GM21423 (cell line): ENCODE results near the gene ZNF385C.
"Not testable (repeated sequence)": the region's sequence is repeated elsewhere in the genome, so short reads cannot be mapped to it uniquely, and the experiment has no call there.

ENCODE experiments used
- ATAC-seq: cut with Tn5 transposase; IDR thresholded peaks from one replicate; pipeline ENCODE4 v1.9.1; 2021; ENCODE audit warnings: mild to moderate bottlenecking, moderate library complexity; ENCODE audit not compliant: unreplicated experiment

ZNF385C gene, protein sequence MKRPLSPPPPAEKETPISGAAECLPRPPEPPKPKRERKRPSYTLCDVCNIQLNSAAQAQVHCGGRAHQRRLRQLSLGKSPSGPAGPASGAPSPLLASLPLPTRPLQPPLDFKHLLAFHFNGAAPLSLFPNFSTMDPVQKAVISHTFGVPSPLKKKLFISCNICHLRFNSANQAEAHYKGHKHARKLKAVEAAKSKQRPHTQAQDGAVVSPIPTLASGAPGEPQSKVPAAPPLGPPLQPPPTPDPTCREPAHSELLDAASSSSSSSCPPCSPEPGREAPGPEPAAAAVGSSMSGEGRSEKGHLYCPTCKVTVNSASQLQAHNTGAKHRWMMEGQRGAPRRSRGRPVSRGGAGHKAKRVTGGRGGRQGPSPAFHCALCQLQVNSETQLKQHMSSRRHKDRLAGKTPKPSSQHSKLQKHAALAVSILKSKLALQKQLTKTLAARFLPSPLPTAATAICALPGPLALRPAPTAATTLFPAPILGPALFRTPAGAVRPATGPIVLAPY

DNA sequence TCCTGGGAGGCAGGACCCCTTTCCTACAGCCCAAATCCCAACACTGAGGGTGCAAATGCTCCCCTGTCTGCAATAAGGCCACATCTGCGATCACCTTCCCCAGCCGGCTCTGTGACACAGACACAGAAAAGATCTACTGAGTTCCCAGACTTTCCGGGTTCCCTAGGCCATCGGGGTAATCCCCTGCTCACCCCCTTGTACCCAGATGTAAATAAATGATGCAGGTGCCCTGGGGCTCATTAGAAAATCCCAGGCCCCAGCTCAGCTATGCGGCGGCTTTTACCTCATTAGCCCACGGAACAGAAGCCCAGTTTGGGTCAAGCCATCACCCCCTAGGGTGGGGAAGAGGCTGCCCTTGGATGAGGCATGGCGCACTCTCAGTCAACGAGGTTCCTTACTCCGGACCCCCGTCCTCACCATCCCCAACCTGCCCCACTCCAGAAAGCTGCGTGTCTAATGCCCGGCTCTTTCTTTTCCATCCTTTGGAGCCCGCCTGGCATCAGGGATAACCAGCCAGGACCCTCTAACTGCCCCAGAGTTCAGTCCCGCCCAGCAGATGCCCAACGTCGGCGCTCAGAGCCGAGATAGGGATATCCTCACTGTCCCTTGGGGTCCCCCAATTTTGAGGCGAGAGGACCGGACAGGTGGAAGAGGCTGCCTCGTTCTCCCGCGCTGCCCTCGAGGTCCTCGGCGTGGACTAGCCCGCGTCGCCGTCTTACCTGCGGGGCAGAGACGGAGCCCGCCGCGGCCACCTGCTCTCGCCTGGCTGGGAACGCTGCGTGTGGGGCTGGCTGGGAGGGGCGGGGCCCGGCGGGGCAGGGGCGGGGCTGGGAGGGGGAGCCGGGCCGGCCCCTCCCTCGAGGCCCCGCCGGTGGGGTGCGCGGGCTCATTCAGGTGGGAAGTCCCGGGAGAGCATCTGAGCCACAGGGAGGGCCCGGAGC, at the start of gene ZNF385C:
Gene ZNF385C, minus strand, starts transcription at position 783 of the 941 bp plus-strand sequence. CDS start 35,417 bp downstream, outside the sequence.
- no peak for ATAC-seq

GRCh38 chr17:42146911-42147607, 48.8 kb upstream of the ZNF385C start:
- no peak for ATAC-seq

DNA sequence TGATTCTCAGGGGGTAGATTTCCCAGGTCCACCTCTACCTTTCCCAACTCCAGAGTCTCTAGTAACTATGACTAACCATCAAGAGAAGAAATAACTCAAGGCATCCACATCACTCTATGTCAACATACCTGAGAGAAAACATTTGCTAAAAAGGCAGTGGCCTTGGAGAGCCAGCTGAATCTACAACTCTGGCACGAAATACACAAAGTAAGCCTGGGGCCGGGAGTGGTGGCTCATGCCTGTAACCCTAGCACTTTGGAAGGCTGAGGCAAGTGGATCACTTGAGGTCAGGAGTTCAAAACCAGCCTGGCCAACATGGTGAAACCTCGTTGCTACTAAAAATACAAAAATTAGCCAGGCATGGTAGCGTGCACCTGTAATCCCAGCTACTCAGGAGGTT, 44.9 kb upstream of the ZNF385C start:
- not testable (repeated sequence) for ATAC-seq

DNA sequence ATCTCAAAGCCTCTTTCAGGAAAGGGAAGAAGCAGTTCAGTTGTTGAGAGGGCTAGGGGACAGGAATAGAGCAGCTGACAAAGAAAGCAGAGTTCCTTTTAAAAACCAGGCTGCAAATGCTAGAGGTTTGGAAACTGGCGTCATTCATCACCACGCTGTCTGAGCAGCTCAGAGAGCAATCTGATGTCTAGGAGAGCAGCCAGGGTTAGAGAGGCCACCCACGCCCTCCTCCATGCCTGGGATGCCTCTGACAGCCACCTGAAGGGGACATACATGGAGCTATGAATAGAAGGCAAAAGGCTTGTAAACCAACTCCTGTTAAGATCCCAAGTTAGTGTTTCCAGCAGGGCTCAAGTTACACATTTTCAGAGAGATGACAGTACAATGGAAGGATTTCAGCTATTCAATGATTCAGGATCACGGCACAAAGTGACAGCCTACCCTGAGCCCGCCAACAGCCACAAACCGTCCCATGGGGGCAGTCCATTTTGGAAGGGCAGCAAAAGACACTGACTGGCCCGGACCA, 44.2 kb upstream of the ZNF385C start:
- ATAC-seq = no peak

GRCh38 chr17:42141382-42141781, 43.1 kb upstream of the ZNF385C start:
- no peak for ATAC-seq

DNA sequence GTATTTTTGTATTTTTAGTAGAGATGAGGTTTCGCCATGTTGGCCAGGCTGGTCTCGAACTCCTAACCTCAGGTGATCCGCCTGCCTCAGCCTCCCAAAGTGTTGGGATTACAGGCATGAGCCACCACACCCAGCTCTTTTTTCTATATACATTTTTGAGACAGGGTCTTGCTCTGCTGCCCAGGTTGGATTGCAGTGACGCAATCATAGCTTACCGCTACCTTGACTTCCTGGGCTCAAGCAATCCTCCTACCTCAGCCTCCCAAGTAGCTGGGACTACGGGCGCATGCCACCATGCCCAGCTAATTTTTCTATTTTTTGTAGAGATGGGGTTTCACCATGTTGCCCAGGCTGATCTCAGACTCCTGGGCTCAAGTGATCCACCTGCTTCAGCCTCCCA, 42.4 kb upstream of the ZNF385C start:
- not testable (repeated sequence) for ATAC-seq

DNA sequence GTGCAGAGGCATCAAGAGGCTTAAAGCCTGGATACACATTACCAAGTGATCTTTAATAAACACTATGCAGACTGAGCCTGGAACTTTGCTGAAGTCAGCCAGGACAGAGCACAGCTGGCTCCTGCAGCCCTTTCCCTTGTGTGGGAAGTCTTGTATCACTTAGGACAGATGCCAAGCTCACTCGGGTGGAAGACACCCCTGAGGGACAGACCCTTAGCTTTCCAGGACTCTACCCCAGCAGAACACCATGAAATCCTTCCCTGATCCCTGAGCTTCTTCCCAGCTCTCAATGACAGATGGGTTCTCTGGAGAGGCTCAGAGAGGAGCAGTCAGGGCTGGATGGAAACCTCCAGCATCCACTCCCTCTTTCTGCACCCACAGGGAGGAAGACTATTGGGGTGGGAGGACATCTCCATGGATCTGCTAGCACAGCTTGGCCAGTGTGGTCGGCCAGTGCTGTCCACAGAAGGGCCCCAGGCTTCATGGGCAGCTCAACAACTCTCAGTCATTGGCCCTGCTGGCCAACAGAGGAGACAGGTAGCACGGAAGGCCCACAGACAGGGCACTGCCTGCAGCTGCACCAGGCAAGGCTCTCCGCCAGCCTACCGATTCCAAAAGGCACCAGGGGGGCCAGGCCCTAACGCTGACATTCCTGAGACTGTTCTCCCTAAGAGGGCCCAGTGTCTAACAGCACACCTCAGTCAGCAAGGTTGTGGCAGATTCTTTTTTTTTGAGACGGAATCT, 40.6 kb upstream of the ZNF385C start:
- ATAC-seq = no peak

- ATAC-seq = no peak
Measured at GRCh38 chr17:42136654-42137051, 38.4 kb upstream of the ZNF385C start.

DNA sequence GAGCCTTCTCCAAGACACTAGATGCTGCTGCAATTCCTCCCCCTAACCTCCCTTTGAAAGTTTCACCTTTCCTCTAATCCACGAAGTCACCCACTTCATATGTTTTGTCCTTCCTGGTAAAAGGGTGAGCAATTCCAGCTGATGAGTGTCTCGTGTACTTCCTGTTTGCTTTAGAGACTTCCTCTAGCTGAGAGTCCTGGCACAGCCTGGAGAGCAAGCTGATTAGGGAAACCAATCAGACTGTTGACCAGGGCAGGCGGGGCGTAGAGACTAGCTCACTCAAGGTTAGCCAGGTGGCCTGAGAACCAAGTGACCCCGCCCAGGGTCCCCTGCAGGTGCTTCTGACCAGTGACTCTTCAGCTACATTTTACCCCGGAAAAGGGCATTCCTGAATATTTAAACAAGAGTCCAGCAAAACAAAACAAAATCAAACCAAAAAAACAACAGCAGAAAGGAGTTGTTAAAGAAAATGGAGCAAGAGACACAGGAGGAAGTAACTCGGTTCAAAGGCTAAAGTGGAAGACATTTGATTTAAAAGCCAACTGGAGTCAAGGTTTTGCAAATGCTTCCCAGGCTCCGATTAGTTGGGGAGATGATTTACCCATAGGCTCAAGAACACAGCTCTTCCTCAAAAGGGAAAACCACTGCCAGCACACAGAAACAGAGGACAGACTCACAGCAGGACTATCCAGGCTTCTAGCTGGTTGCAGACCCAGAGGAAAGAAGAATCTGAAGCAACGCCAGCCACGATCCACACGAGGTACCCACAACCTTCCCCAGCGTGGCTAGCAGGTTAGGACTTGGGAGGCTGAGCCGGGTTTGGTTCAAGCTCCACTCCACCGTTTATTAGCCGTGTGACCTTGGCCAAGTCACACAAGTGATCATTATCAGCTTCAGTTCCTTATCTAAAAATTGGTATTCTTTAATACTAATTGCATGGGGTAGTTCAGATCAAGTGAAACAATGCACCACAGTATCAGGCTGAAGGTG, 37.7 kb upstream of the ZNF385C start:
- no peak for ATAC-seq

- ATAC-seq = no peak
Measured at GRCh38 chr17:42135151-42135550, 36.9 kb upstream of the ZNF385C start.

- ATAC-seq = peak; percentile 67
Measured at GRCh38 chr17:42133461-42134041, 35.3 kb upstream of the ZNF385C start.

DNA sequence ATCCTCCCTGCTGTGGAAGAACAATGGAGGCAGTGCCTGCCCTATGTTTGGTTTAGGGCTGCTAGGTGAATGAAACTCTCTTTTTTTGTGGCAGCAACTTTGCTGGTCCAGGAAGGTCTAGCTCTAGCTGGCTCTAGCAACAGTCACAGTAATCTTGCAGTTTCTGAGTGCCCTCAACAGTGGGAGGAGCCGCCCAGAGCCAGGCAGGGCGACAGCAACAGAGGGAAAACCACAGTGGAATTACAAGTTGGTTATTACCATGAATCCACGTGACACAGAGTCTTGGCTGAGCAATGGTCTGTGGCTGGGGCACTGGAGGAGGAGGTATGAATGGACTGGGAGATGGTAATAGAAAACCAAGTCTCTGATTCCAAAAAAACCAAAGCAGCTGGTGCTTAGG, 34.7 kb upstream of the ZNF385C start:
- ATAC-seq = peak; percentile 30

- no peak for ATAC-seq
Measured at GRCh38 chr17:42131981-42132432, 33.7 kb upstream of the ZNF385C start.

DNA sequence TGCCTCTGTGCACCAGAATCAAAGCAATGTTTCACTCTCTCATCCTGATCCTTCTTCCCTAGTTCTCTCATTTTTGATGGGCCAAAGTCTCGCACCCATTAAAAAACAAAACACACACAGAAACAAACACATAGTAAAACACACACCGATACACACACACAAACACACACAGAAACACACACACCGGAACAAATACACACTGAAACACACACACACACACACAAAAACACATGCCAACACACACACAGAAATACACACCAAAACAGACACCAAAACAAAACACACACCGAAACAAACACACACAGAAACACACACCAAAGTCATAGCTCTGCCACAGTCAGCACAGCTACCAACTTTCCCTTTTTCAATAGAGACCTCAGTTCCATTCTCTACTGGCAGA, 33.0 kb upstream of the ZNF385C start:
- ATAC-seq = no peak

GRCh38 chr17:42130310-42130936, 32.1 kb upstream of the ZNF385C start:
- no peak for ATAC-seq

DNA sequence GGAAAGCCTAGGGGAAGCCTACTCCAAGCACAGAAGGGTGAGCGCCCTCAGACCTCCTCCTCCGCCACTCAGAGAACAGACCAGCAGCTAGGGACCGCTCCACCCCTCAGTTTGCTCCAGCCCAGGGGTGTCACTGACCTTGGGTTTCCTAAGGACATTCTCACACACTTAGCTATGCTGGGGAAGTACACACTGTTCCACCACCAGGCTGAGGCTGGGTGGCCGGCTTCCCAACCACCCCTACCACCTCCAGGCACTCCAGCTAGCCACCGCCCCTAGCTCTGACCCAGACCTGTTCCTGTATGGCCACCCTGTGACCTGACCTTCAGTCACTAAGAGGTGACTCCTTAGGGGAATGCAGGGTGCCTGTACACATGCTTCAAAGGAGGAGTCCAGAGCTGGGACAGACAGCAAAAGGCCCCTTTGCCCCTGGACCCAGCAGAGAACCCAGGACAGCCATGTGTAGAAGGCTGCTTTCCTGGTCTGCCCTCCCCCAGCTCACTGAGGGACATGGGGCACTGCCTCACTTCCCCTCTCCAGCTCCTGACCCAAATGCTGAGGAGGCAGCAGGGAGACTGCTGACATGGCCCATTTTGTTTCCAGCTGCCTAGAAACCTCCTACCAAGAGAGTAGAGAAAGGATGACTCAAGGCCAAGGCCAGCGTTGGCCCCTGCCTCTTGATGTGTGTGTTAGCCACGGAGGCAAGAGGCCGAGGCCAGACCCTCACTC, 31.0 kb upstream of the ZNF385C start:
- ATAC-seq = no peak

DNA sequence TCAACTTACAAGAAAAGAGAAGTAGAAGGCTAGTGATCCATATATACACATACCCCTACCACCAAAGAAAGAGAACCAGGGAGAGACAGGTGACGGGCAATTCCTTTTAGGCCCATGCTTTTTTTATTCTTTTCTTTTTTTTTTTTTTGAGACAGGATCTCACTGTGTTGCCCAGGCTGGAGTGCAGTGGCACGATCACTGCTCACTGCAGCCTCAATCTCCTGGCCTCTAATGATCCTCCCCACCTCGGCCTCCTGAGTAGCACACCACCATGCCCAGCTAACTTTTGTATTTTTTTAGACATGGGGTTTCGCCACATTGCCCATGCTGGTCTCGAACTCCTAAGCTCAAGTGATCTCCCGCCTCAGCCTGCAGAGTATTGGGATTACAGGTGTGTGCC, 29.1 kb upstream of the ZNF385C start:
- ATAC-seq = no peak
